Type B pancreatic cell (in vitro differentiated cells): ENCODE results near the gene ITGB1BP2. TPM values are rescaled to one million over a fixed set of nuclear protein-coding genes. Genes with fewer than 3 reads are reported as not detected.

Source experiments
- DNase-seq: peaks from one replicate; pipeline ENCODE4 v3.0.0; 2021; ENCODE audit warnings: mixed read lengths; ENCODE audit not compliant: unreplicated experiment; ENCODE audit errors: extremely low spot score
- H3K27ac Mint-ChIP-seq: 2 replicates; pipeline ENCODE4 v1.8.0; 2021; ENCODE audit warnings: mild to moderate bottlenecking, mixed read lengths
- H3K27me3 Mint-ChIP-seq: 2 replicates; pipeline ENCODE4 v1.8.0; 2021; ENCODE audit warnings: mixed read lengths
- H3K36me3 Mint-ChIP-seq: 2 replicates; pipeline ENCODE4 v1.8.0; 2021; ENCODE audit warnings: mixed read lengths
- H3K4me1 Mint-ChIP-seq: one replicate; pipeline ENCODE4 v1.8.0; 2021; ENCODE audit warnings: mixed read lengths; ENCODE audit not compliant: unreplicated experiment
- H3K4me3 Mint-ChIP-seq: 2 replicates; pipeline ENCODE4 v1.8.0; 2021; ENCODE audit warnings: mild to moderate bottlenecking, mixed read lengths
- H3K9me3 Mint-ChIP-seq: 2 replicates; pipeline ENCODE4 v1.8.0; 2021; ENCODE audit warnings: mixed read lengths
- CTCF ChIP-seq: fragments of 200-600 bp; sonication (generic); conservative IDR thresholded peaks from 2 replicates; pipeline ENCODE4 v1.5.0; 2021; ENCODE audit warnings: antibody characterized with exemption, mild to moderate bottlenecking
- long read RNA-seq: library from polyadenylated mRNA; unstranded; transcript quantifications from one replicate; pipeline ENCODE4 v2.0.0, GENCODE V29; 2020
- total RNA-seq: library from RNA; stranded (reverse); gene quantifications from 2 replicates; pipeline ENCODE4 v1.2.1, GENCODE V29; 2021; ENCODE audit warnings: low replicate concordance

Gene ITGB1BP2
- 1.7 and 3.6 TPM in 2 replicates for total RNA-seq
- long read RNA-seq, partial matches to known transcripts: 0 of 1 reads
- long read RNA-seq, other reads (novel, unspliced or antisense): 1 of 1 reads

GRCh38 chrX:71301195-71301924 lies at the start of gene ITGB1BP2:
TSS of gene ITGB1BP2 (plus strand) at chrX:71301750. CDS start at chrX:71301807, 57 bp downstream.
- Mint-ChIP-seq H3K9me3 (no peaks in the 10 kb centered on the region), H3K27ac (no peak within 1 kb of the TSS), H3K4me1 (peaks cover 4% of the 10 kb centered on the region), H3K36me3 (peaks cover 21% of the 10 kb centered on the region), H3K27me3 (no peaks in the 10 kb centered on the region), H3K4me3 (no peak within 1 kb of the TSS)
- no peak for DNase-seq
- no peak for TF ChIP-seq CTCF

- Mint-ChIP-seq H3K4me1 (peaks cover 4% of the 10 kb centered on the region), H3K36me3 (peaks cover 11% of the 10 kb centered on the region), H3K27me3 (no peaks in the 10 kb centered on the region), H3K9me3 (no peaks in the 10 kb centered on the region), H3K27ac (no peak overlapping the region), H3K4me3 (peak overlapping the region; percentile 95)
- no peak for DNase-seq
- TF ChIP-seq CTCF: no peak
These were observed 49.3 kb upstream of the ITGB1BP2 start for GRCh38 chrX:71252221-71252620.

GRCh38 chrX:71253253-71254091 lies 48.1 kb upstream of the ITGB1BP2 start:
- no peak for DNase-seq
- Mint-ChIP-seq H3K4me3 (peak overlapping the region; percentile 95), H3K4me1 (peaks cover 4% of the 10 kb centered on the region), H3K27ac (peak overlapping the region; percentile 81), H3K27me3 (no peaks in the 10 kb centered on the region), H3K36me3 (peaks cover 8% of the 10 kb centered on the region), H3K9me3 (no peaks in the 10 kb centered on the region)
- TF ChIP-seq CTCF: peak; percentile 66

GRCh38 chrX:71254092-71254963 lies 47.2 kb upstream of the ITGB1BP2 start, which contains the start of gene ZMYM3:
TSS of gene ZMYM3 (minus strand) at chrX:71254140. CDS start at chrX:71253255, 885 bp downstream.
- peak within 1 kb of the TSS; percentile 81 for H3K27ac Mint-ChIP-seq
- H3K9me3 Mint-ChIP-seq: no peaks in the 10 kb centered on the region
- H3K36me3 Mint-ChIP-seq: peaks cover 8% of the 10 kb centered on the region
- no peaks in the 10 kb centered on the region for H3K27me3 Mint-ChIP-seq
- TF ChIP-seq CTCF: no peak
- peak; percentile 87 for DNase-seq
- H3K4me1 Mint-ChIP-seq: peaks cover 4% of the 10 kb centered on the region
- H3K4me3 Mint-ChIP-seq: peak within 1 kb of the TSS; percentile 95

- Mint-ChIP-seq H3K4me1 (peaks cover 2% of the 10 kb centered on the region), H3K4me3 (peak overlapping the region; percentile 95), H3K9me3 (no peaks in the 10 kb centered on the region), H3K36me3 (peaks cover under 1% of the 10 kb centered on the region), H3K27me3 (no peaks in the 10 kb centered on the region), H3K27ac (peak overlapping the region; percentile 80)
- TF ChIP-seq CTCF: no peak
- DNase-seq: no peak
These were observed 45.5 kb upstream of the ITGB1BP2 start for GRCh38 chrX:71256051-71256450.
